Activated naive CD4-positive, alpha-beta T cell treated with anti-CD3 and anti-CD28 coated beads, Interleukin-2, amount 10 ng/mL, durations not matched to agents 7 days and 5 days (primary cell): ENCODE measurements around the gene FGFR3.
A peak's percentile ranks its signal among the peaks of the same experiment; 100 is the strongest.

ENCODE experiments used
- CTCF ChIA-PET: fragments of 350-600 bp; sonication (Branson Sonifier 250); formaldehyde crosslinking; loops from one replicate; lab custom pipeline; 2021; ENCODE audit warnings: antibody characterized with exemption; lab: Charles Lee
- DNase-seq: peaks from one replicate; pipeline ENCODE4 v3.0.0-alpha.2; 2020
- H3K27ac Mint-ChIP-seq: one replicate; pipeline ENCODE4 v1.8.0; 2021; ENCODE audit warnings: mild to moderate bottlenecking, moderate library complexity, mixed read lengths
- H3K27me3 Mint-ChIP-seq: one replicate; pipeline ENCODE4 v1.8.0; 2021; ENCODE audit warnings: mild to moderate bottlenecking, mixed read lengths
- H3K36me3 Mint-ChIP-seq: one replicate; pipeline ENCODE4 v1.8.0; 2021; ENCODE audit warnings: mixed read lengths
- H3K4me1 Mint-ChIP-seq: one replicate; pipeline ENCODE4 v1.8.0; 2021; ENCODE audit warnings: mixed read lengths
- H3K4me3 Mint-ChIP-seq: one replicate; pipeline ENCODE4 v1.8.0; 2021; ENCODE audit warnings: mild to moderate bottlenecking, moderate library complexity, mixed read lengths
- H3K9me3 Mint-ChIP-seq: one replicate; pipeline ENCODE4 v1.8.0; 2021; ENCODE audit warnings: mixed read lengths

Gene FGFR3

GRCh38 chr4:1759818-1760223 lies 33.3 kb upstream of the FGFR3 start:
- Mint-ChIP-seq H3K4me3 (no peak overlapping the region), H3K9me3 (no peaks in the 10 kb centered on the region), H3K27ac (no peak overlapping the region), H3K4me1 (peaks cover 2% of the 10 kb centered on the region), H3K36me3 (no peaks in the 10 kb centered on the region), H3K27me3 (peaks cover 41% of the 10 kb centered on the region)
- CTCF ChIA-PET: interaction anchor here (1.3 kb wide), 1 partner anchor 50 kb away, joined by 3 read pairs; no protein-coding TSS in a partner anchor
- no peak for DNase-seq

- Mint-ChIP-seq H3K27me3 (peaks cover 49% of the 10 kb centered on the region), H3K27ac (no peak overlapping the region), H3K9me3 (no peaks in the 10 kb centered on the region), H3K4me1 (peaks cover 2% of the 10 kb centered on the region), H3K4me3 (no peak overlapping the region), H3K36me3 (no peaks in the 10 kb centered on the region)
- CTCF ChIA-PET: interaction anchor here (0.6 to 1.3 kb wide), 3 partner anchors 12 to 50 kb away, joined by 3 to 4 read pairs (median 3); no protein-coding TSS in a partner anchor
- DNase-seq: no peak
These were observed 32.5 kb upstream of the FGFR3 start for GRCh38 chr4:1760521-1761071.

- CTCF ChIA-PET: no interaction called here
- no peak overlapping the region for H3K4me3 Mint-ChIP-seq
- no peak overlapping the region for H3K27ac Mint-ChIP-seq
- no peak for DNase-seq
- H3K27me3 Mint-ChIP-seq: peaks cover 55% of the 10 kb centered on the region
- no peaks in the 10 kb centered on the region for H3K9me3 Mint-ChIP-seq
- H3K4me1 Mint-ChIP-seq: peaks cover 4% of the 10 kb centered on the region
- H3K36me3 Mint-ChIP-seq: no peaks in the 10 kb centered on the region
These were observed 31.9 kb upstream of the FGFR3 start for GRCh38 chr4:1761130-1761689.

- no peak overlapping the region for H3K4me3 Mint-ChIP-seq
- H3K27ac Mint-ChIP-seq: no peak overlapping the region
- H3K9me3 Mint-ChIP-seq: no peaks in the 10 kb centered on the region
- CTCF ChIA-PET: interaction anchor here (1.0 kb wide), 1 partner anchor 14 kb away, joined by 3 read pairs; no protein-coding TSS in a partner anchor
- peaks cover 60% of the 10 kb centered on the region for H3K27me3 Mint-ChIP-seq
- peaks cover 4% of the 10 kb centered on the region for H3K4me1 Mint-ChIP-seq
- no peaks in the 10 kb centered on the region for H3K36me3 Mint-ChIP-seq
- DNase-seq: no peak
These were observed 30.7 kb upstream of the FGFR3 start for GRCh38 chr4:1762264-1763010.

- Mint-ChIP-seq H3K36me3 (no peaks in the 10 kb centered on the region), H3K27me3 (peaks cover 65% of the 10 kb centered on the region), H3K9me3 (no peaks in the 10 kb centered on the region), H3K27ac (no peak overlapping the region), H3K4me1 (peaks cover 6% of the 10 kb centered on the region), H3K4me3 (no peak overlapping the region)
- DNase-seq: no peak
- CTCF ChIA-PET: no interaction called here
These were observed 30.0 kb upstream of the FGFR3 start for GRCh38 chr4:1763070-1763549.

GRCh38 chr4:1763550-1764080 lies 29.5 kb upstream of the FGFR3 start:
- H3K9me3 Mint-ChIP-seq: no peaks in the 10 kb centered on the region
- no peak overlapping the region for H3K27ac Mint-ChIP-seq
- H3K4me1 Mint-ChIP-seq: peaks cover 7% of the 10 kb centered on the region
- H3K4me3 Mint-ChIP-seq: no peak overlapping the region
- H3K27me3 Mint-ChIP-seq: peaks cover 70% of the 10 kb centered on the region
- DNase-seq: no peak
- CTCF ChIA-PET: no interaction called here
- no peaks in the 10 kb centered on the region for H3K36me3 Mint-ChIP-seq

- no peaks in the 10 kb centered on the region for H3K36me3 Mint-ChIP-seq
- no peak for DNase-seq
- peaks cover 80% of the 10 kb centered on the region for H3K27me3 Mint-ChIP-seq
- no peak overlapping the region for H3K27ac Mint-ChIP-seq
- H3K9me3 Mint-ChIP-seq: no peaks in the 10 kb centered on the region
- CTCF ChIA-PET: no interaction called here
- H3K4me3 Mint-ChIP-seq: no peak overlapping the region
- H3K4me1 Mint-ChIP-seq: peaks cover 7% of the 10 kb centered on the region
These were observed 28.4 kb upstream of the FGFR3 start for GRCh38 chr4:1764670-1765069.

GRCh38 chr4:1765409-1766072 lies 27.6 kb upstream of the FGFR3 start:
- Mint-ChIP-seq H3K9me3 (no peaks in the 10 kb centered on the region), H3K4me1 (peaks cover 7% of the 10 kb centered on the region), H3K27me3 (peaks cover 78% of the 10 kb centered on the region), H3K36me3 (no peaks in the 10 kb centered on the region), H3K27ac (no peak overlapping the region), H3K4me3 (no peak overlapping the region)
- DNase-seq: no peak
- CTCF ChIA-PET: interaction anchor here (2.9 kb wide), 1 partner anchor 18 kb away, joined by 13 read pairs; no protein-coding TSS in a partner anchor

GRCh38 chr4:1766106-1767060 lies 26.7 kb upstream of the FGFR3 start:
- no peaks in the 10 kb centered on the region for H3K36me3 Mint-ChIP-seq
- H3K4me1 Mint-ChIP-seq: peaks cover 7% of the 10 kb centered on the region
- no peak overlapping the region for H3K27ac Mint-ChIP-seq
- H3K4me3 Mint-ChIP-seq: no peak overlapping the region
- peaks cover 85% of the 10 kb centered on the region for H3K27me3 Mint-ChIP-seq
- CTCF ChIA-PET: interaction anchor here (2.9 kb wide), 1 partner anchor 18 kb away, joined by 13 read pairs; no protein-coding TSS in a partner anchor
- no peaks in the 10 kb centered on the region for H3K9me3 Mint-ChIP-seq
- DNase-seq: no peak

- peaks cover 82% of the 10 kb centered on the region for H3K27me3 Mint-ChIP-seq
- peak; percentile 33 for DNase-seq
- no peak overlapping the region for H3K4me3 Mint-ChIP-seq
- peaks cover 9% of the 10 kb centered on the region for H3K4me1 Mint-ChIP-seq
- H3K27ac Mint-ChIP-seq: no peak overlapping the region
- CTCF ChIA-PET: interaction anchor here (1.6 to 2.9 kb wide), 2 partner anchors 19 to 74 kb away, joined by 3 to 13 read pairs; no protein-coding TSS in a partner anchor
- H3K9me3 Mint-ChIP-seq: no peaks in the 10 kb centered on the region
- H3K36me3 Mint-ChIP-seq: no peaks in the 10 kb centered on the region
These were observed 25.9 kb upstream of the FGFR3 start for GRCh38 chr4:1767061-1767769.

GRCh38 chr4:1767770-1768366 lies 25.2 kb upstream of the FGFR3 start:
- DNase-seq: peak; percentile 59
- Mint-ChIP-seq H3K4me1 (peaks cover 7% of the 10 kb centered on the region), H3K27me3 (peaks cover 76% of the 10 kb centered on the region), H3K27ac (no peak overlapping the region), H3K36me3 (no peaks in the 10 kb centered on the region), H3K4me3 (peak overlapping the region; percentile 56), H3K9me3 (no peaks in the 10 kb centered on the region)
- CTCF ChIA-PET: interaction anchor here (0.6 to 2.9 kb wide), 4 partner anchors 12 to 74 kb away, joined by 3 to 13 read pairs (median 3); no protein-coding TSS in a partner anchor

- Mint-ChIP-seq H3K4me3 (peak overlapping the region; percentile 64), H3K27me3 (peaks cover 70% of the 10 kb centered on the region), H3K9me3 (no peaks in the 10 kb centered on the region), H3K27ac (no peak overlapping the region), H3K4me1 (peaks cover 7% of the 10 kb centered on the region), H3K36me3 (no peaks in the 10 kb centered on the region)
- no peak for DNase-seq
- CTCF ChIA-PET: interaction anchor here (0.6 to 2.9 kb wide), 4 partner anchors 12 to 75 kb away, joined by 3 to 13 read pairs (median 3); no protein-coding TSS in a partner anchor
These were observed 24.6 kb upstream of the FGFR3 start for GRCh38 chr4:1768367-1769034.
